Activated naive CD4-positive, alpha-beta T cell (primary cell): ENCODE results near the gene ZMYND8.

ENCODE experiments used
- DNase-seq, 4 experiments: peaks; one replicate each; lab custom pipeline; 2025; lab: John Stamatoyannopoulos, UW

ZMYND8 gene

DNA sequence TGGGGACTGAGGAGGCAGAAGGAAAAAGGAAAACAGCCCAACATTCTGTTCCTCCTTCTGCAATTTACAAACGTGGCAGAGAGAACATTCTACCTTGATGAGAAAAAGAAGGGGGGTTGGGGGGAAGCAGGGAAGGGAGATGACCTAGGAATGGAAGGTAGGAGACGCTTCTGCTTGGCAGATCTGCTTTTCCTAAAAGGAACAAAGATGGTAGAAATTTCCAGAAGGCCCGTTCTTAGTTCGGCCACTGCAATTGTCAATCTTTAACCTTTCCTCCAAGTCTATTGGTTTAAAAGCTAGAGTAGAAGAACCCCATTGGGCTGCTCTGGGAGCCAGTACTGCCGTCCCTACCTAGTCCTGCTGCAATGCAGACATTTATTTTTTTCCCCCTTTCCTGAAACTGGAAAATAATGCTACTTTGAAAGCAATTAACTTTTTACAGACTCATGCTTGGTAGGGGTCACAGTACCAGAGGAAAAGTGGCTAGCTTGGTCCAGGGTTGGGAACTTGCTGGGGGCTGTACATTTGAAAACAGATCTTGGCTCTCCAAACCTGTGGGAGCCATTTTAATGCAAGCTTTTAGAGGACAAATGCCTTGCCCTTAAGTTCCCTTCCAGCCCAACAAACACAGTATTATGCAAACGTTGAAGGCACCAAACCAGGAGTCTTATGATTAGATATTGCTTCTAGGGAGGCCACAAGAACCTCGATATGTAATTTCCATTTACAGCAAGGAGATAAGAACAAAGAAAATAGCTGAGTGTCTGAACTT is 2.6 kb downstream of the ZMYND8 start:
- no peak for DNase-seq

DNA sequence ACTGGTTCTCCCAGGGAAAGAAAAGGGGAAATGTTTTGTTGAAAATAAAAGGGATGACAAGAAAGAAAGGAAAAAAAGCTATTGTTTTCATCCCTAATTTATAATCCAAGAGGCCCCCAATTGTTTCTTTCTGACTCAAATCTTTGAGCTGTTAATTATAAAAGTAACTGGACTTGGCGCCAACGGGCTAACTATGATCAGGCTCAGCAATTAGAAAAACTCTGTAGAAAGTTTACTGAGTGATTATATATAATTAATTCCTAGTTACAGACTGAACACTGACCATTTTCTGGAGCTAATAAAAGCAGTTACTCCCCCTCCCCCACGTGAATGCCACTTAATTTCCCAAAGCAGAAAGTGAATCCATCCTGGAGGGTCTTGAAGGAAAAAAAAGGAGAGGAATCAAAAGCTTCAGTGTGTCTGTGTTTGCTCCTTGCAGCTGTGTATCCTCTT is 3.2 kb downstream of the ZMYND8 start:
- DNase-seq = no peak

DNA sequence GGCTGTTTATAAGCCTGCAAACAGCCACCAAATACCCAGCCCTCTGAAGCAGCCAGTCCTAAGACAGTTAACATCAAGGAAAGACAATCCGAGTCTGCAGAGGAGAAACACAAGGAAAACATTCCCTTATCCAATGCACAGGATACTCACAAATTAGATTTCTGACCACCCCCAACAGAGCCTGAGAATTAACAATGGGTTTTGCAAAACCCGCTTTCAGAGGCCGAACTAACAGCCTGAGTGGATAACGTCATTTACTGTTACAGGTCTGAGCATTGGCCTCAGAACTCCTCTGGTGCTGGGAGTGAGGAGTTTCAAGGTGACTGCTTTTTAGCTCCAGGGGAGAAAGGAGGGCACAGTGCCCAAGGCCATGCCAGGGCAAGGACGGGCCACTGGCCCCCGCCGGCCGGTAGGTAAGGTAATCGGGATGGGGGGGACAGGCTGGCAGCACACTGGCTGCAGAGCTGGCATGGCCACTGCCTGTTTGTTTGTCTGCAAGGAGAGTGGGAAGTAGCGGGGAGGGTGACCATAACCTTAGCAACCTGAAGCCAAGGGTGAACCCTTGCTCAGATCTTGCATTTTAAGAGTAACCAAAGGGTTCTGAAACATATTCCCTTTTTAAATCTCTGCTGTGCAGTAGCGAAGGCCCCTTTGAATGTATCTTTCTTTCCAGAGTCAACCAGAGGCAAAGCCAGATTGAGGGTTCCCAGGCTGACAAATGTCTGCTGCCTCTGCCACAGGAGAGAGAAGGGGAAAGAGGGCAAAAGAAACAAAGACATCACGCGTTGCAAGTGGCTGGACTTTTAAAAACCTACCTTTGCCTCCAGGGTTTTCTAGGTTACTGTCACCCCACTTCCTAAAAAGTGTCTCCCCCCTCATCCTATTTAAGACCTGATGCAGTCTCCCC is 3.9 kb downstream of the ZMYND8 start:
- DNase-seq = no peak

DNA sequence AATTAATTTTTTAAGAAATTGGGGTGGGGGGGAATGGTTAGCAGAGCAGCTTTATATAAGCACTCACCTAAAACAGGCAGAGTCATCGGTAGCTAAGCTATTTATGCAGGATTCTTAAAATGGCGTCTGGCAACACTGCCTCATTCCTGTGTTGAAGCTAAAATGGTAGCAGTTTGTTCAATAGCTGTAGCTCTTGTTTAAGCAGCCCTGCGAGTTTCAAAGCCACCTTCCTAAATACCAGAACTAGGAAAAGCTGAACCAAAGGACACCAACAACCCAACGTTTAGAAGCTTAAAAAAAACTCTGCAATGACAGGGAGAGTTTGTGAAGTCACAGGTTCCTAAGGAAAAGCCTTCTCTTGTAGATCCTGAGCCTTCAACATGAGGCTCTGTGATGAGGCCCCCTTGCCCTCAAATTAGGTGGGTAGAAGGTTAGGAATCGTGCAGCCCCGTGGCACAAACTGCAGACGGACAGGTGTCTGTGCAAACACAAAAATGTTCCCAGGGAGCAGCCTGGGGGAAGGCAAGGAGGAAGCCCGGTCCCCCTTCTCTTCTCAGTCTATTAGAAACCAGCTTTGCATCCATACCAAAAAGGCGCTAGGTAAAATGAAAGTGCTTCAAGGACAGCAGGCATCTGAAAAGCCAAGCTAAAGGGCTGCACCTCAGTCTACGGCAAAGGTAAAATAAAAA is 4.7 kb downstream of the ZMYND8 start:
- DNase-seq = no peak

DNA sequence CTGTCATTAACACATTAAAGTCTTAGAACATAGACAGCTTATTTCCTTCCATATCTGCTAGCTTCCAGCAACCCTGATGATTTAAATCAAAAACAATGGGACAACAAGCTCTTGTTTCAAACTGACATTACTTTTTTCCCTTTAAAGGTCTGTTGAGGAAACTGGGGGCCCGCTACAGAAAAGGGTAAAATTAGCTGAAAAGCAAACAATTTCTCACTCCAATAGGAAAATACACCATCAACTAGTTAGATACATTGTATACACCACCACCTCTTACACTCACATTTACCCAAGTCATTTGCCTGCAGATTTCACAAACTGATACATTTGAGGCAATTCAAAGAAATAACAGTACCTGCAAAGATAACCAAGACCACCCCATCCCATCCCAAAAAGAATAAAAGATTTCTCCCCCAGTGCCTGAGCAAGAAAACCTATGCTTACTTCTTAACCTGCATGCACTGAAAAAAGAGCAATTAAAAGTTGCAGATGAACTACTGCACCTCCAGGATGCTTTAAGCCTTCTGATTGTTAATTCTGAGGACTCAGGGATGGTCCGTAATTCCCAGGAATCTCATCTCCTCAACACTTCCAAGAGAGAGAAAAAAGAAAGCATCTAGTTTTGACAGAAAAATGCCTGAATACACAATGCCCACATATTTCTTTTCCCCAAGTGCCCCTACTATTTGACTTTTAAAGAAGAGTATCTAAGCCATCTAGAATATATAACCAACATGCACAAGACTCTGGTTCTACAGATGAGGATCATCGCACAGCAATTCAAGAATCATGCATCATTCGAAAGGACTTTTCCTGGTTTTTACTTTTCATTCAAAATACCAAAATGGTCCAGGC is 5.6 kb downstream of the ZMYND8 start:
- no peak for DNase-seq

DNA sequence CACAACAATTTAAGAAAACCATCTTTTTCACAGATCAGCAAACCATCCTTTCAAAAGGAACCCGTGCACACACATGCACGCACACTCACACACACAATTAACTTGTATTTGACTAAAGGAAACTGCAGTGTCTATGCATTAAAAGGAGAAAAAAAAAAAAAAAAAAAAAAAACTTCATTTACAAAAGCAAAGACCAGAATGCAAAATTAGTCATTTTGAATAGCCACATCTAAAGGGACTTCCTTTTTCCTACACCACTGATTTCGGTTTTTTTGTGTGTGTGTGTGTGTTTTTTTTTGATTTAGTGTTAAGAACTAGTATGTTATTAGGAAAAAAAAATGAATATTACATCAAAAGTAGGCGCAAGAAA is 6.3 kb downstream of the ZMYND8 start:
- no peak for DNase-seq

DNA sequence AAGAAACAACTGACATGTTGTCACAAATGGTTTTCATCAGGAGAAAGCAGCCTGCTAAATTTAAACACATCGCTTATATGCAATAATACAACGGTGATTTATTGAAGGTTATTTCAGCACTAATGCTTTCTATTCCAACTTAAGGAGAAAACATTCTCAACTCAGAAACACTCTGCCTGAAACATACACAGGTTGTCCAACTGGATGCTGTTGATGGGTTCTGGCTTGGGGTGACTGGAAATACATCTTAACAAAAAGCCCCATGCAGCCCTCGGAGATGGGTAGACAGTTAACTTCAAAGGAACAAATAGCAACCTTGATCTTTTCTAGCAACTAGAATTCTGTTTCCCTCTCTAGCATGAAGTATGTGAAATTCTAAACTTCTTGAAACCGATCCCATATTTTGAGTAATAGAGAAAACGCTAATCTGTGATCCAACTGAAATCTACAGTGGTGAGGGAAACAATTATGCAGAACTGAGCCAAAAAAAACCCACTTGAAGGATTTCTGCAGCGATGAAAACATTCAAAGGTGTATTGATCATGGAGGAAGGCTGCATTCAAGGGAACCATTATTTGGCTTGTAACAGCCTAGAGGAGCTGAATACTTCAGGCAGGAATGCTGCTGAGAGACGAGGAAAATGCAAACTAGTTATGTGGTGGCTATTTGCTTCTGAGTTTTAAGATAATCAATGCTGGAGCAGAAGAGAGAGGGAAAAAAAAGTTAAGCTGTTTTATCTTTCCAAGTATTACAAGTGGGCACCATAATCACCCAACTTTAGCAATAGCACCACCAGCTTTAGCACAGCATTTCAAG is 6.9 kb downstream of the ZMYND8 start:
- no peak for DNase-seq

DNA sequence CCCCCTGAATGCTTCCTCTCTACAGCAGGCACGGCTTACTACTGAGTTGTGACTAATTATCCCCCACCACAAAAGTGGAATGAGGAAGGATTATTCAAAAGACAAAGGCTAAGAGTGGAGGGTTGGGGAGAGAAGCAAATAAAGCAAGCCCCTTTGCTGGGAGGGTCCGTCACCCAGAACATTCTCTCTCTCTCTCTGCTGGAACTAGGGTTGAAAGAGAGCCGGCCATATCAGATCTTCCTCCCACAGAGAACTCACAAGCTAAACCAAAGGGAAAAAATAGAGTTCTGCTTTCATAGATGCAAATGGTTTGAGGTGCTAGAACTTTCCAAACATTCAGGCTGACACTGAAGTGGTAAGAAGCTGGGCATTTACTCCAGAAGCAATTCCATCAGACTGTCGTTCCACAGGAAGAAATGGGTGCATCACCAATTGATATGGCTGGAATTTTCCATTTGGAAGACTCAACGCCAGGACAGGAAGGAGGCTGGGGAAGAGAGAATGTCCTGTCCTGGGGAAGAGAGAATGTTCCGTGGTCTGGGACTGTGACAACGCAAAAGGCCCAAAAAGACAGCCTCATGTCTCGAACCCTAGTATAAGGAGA is 7.9 kb downstream of the ZMYND8 start:
- no peak for DNase-seq

DNA sequence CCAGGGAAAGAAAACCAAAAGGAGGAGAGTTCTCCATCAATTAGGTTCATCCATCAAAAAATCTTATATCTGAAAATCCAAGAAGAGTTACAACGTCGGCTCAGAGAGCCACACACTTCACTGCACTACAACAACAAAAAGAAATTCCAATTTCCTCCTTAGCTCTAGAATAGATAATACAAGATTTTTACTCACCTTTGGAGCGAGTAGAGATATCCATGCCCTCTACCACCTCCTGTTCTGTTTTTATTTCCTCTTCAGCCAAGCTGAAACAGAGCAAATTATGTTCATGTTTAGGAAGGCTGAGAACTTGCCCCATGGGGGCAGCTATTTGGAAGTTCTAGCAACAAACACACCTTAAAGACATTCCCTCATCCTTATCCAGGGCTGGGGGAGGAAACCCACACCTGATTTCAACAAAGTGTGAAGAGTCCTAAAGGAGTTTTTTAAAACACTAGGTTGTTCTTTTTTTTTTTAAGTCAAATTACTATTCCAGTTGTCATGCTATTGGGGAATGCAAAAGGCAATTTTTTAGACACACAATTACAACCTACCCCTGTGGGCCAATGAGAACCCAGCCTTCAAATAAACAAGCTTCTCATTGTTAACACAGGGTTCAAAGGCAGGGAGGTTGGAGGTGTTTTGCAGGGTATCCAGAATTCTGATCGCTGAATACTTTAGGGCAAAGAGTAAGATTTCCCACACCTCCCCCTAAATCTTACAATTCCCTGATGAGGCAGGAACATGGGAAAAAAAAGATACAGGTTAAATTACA is 8.7 kb downstream of the ZMYND8 start:
- no peak for DNase-seq

DNA sequence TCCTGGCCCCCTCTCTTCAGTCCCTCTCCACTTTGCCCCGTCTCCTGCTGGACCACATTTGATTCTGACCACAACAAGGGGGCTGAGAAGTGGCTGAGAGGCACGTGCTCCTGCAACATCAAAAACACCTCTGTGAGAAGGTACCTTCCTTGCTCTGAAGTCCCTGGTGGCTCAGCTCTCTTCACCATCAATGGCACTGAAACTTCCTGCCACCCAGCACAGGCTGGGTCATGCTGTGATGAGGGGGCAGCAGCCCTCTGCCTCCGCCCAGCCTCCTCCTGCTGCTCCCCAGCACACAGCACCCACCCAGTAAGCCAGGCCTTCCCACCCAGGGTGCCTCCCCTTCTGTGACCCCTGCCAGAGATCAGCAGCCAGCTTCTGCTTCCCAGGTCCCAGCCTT is 10.3 kb downstream of the ZMYND8 start:
- DNase-seq = no peak

DNA sequence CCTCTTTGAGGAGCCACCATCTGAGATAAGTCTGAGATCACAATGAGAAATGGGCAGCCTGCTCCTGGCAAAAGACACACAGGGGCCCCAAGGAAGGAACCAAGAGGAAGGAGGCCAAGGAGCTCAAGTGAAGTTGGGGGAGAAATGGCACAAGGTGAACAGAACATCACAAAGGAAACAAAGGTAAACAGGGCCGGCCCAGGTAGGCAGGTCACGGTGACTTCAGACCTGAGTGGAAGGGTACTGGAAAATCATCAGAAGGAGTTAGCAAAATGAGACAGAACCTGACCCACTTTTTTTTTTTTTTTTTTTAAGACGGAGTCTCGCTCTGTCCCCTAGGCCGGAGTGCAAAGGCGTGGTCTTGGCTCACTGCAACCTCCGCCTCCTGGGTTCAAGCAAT is 11.3 kb downstream of the ZMYND8 start:
- no peak for DNase-seq

DNA sequence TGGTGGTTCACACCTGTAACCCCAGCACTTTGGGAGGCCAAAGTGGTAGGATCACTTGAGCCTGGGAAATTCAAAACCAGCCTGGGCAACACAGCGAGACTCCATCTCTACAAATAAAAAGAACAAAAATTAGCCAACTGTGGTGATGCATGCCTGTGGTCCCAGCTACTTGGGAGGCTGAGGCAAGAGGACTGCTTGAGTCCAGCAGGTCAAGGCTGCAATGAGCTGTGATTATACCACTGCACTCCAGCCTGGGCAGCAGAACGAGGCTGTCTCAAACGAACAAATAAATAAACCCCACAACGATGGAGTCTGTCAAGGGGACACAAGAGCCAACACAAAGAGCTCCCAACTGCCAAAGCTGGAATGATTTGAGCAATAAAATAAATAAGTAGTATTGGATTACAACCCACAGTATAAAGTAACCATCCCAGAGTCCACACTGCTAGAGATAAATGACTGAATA is 13.5 kb downstream of the ZMYND8 start:
- no peak for DNase-seq

DNA sequence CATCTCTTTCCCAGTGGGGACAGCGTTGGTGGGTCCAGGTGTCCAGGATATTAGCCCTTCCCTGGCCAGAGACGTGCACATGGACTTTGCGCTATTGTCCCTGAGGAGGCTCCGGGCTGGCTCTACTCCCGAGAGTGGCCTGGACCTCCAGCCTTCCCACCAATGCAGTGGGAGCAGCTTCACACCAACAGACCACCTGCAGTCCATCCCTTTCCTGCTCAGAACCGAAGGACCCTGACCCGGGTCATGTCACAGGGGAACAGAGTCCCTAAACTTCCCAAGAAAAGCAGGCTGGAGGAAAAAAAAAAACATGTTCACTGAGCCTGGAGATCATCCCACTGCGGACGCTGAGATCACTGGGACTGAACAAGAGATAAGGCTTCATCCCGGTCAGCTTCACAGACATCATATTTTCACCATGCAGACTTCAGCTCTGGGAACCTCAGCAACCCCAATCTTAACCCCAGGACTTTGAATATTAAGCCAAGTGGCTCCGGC is 18.3 kb downstream of the ZMYND8 start:
- no peak for DNase-seq

DNA sequence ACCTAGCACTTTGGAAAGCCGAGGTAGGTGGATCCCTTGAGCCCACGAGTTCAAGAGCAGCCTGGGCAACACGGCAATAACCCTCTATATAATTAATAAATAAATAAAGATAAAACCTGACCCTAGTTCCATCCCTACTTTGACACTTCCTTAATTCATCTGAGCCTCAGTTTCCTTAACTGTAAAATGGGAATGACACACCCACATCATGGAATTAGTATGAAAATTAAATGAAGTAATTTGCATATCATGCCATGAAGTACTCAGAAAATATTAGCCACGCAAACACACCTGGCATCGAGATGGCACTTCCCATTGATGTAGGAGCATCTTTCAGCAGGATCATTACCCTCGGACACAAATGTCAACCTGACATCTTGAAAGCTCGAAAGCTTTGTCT is 19.1 kb downstream of the ZMYND8 start:
- DNase-seq = no peak

DNA sequence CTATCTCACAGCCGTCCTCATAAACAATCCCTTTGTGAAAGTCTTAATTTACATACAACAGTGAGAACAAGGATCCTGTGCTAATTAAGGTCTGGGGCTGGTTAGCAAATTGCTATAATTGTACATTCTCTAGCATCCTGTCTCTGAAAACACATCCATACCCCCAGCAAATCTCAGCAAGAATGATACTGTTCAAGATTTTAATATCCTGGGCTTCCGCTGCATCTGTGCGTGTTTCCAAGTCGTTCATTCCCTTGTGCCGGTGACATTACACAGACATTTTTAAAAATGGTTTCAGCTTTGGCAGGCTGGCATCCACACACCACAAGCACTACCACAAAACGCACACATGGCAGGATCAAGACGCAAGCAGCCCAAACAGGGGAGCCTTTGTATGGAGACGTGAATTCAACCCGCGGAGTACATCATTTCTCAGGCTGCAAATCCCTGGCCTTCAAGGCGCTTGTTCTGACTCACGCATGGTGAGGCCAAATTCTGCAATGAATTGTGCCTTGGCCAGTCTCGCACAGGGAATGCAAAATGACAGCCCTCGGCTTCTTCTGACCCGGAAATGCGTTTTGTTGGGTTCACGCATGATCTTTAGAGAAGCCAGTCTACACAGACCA is 20.3 kb downstream of the ZMYND8 start:
- DNase-seq = no peak

DNA sequence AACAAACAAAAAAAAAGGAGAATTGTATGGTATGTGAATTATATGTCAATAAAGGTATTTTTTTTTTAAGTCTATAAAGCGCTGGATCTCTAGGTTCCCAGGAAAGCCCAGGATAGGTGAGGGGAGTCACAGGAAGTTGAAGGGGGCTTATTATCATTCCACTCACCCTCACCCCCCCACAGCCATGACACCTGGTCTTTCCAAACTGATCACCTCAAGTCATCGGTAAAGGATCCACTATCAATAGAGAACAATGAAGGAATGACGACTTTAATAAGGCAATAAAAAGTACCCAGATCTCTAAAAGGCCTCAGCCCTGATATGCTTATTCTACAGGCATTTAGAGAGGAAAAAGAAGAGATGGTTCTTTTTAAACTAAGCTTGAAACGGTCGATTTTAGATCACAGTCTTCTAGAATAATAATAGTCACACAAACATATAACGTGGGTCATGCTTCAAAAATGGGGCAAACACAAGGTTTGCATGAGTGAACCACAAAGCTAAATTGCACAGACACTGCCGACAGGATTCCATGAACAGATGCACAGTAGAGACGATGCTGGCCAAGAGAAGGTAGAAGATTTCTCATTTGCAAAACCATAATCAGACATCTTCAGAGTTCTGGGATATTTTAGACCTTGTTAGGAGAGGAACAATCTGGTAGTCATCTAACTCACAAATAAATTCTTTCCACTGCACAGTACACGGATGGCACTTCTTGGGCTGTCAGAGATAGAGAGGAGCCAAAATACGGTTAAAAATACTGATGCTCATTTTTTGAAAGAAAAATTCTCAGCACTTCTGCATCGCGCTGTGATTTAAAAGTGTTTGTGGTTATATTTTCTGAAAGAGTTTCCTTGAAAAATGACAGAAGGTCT is 21.0 kb downstream of the ZMYND8 start:
- DNase-seq = no peak

DNA sequence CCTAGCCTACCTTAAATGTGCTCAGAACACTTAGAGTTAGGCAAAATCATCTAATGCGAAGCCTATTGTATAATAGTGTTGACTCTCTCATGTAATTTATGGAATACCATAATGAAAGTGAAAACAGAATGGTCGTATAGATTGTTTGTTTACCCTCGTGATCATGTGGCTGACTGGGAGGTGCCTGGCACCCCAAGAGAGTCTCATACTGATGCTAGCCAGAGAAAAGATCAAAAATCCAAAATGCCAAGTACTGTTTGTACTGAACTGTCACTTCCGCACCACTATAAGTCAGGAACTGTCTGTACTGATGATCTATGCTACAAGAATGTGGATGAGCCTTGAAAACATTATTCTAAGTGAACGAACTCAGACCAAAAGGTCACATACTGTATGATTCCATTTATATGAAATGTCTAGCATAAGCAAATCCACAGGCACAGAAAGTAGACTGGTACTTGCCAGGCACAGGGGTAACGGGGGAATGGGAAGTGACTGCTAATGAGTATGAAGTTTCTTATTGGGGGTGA is 22.4 kb downstream of the ZMYND8 start:
- no peak for DNase-seq
